Measurements from ENCODE around the gene PCDHGA1. TPM values are rescaled to one million over a fixed set of nuclear protein-coding genes. Genes with fewer than 3 reads are reported as not detected.

Gene PCDHGA1
- polyA plus RNA-seq, 2 of the 4 experiments (the other 2 are of a cell fraction): 0.32 to 0.71 TPM

- ATAC-seq: no peak; a peak in 1 of 6 replicates
- H3K9me3 ChIP-seq: peaks cover 81% of the 10 kb centered on the region
- peak overlapping the region; percentile 42 for H3K4me2 ChIP-seq
- H3K4me3 ChIP-seq: peak overlapping the region; percentile 68
- no peak for DNase-seq (ENCODE audit: low read depth in 1 of 2, low spot score in 1 of 2)
- H3K27ac ChIP-seq: no peak overlapping the region
- TF ChIP-seq RFX5 (IDR thresholded peaks at IDR 0.05) (no peak), CBX8 (IDR thresholded peaks at IDR 0.05) (no peak), ZFP36 (IDR thresholded peaks at IDR 0.05; ENCODE audit: borderline replicate concordance, partially characterized antibody) (no peak), MAFK (IDR thresholded peaks at IDR 0.05; ENCODE audit: partially characterized antibody) (no peak), TP53 (CRISPR knock-in tag; IDR thresholded peaks at IDR 0.05) (no peak), TFCP2L1 (CRISPR knock-in tag; IDR thresholded peaks at IDR 0.05) (no peak), MAZ (IDR thresholded peaks at IDR 0.05; ENCODE audit: borderline replicate concordance, low read depth, low read length) (no peak), KDM1A (IDR thresholded peaks at IDR 0.05; ENCODE audit: low read depth) (no peak), NPAS2 (CRISPR knock-in tag; IDR thresholded peaks at IDR 0.05; ENCODE audit: borderline replicate concordance) (no peak), FOSB (CRISPR knock-in tag; IDR thresholded peaks at IDR 0.05) (no peak), POLR2A (IDR thresholded peaks at IDR 0.05; ENCODE audit: low read length) (no peak), HMGXB4 (CRISPR knock-in tag; IDR thresholded peaks at IDR 0.05; ENCODE audit: borderline replicate concordance) (no peak), E2F6 (IDR thresholded peaks at IDR 0.05; ENCODE audit: borderline replicate concordance, low read depth) (no peak), SMC3 (IDR thresholded peaks at IDR 0.05) (no peak), MYC (IDR thresholded peaks at IDR 0.05; ENCODE audit: borderline replicate concordance, low read length) (no peak), CHD2 (IDR thresholded peaks at IDR 0.05; ENCODE audit: low read length, partially characterized antibody) (no peak), USF2 (IDR thresholded peaks at IDR 0.05) (no peak), PHF8 (IDR thresholded peaks at IDR 0.05; ENCODE audit: borderline replicate concordance, low read depth) (no peak), MAX (IDR thresholded peaks at IDR 0.05) (no peak)
- ChIA-PET CTCF (interaction anchor here (0.5 to 5.1 kb wide), 32 partner anchors 8 to 445 kb away, joined by 3 to 45 read pairs (median 4); partner anchors contain the start of genes DIAPH1, PCDHA12, PCDHB2 and PCDHB6), POLR2A (interaction anchor here (0.6 to 2.4 kb wide), 14 partner anchors 11 to 693 kb away, joined by 3 to 33 read pairs (median 4); partner anchors contain the start of genes DIAPH1, GNPDA1, PCDHB2 and PCDHGA1)
- no peak for FAIRE-seq
- H3K4me1 ChIP-seq: no peaks in the 10 kb centered on the region
- WGBS (ENCODE audit: missing lambda C conversion rate): 60% methylated on average over 5 of the region's 5 CpGs
These were observed 10.6 kb upstream of the PCDHGA1 start for GRCh38 chr5:141319699-141320098.

GRCh38 chr5:141320225-141321169, 9.8 kb upstream of the PCDHGA1 start, which contains the start of gene TAF7:
TSS of gene TAF7 (minus strand) at chr5:141320784. CDS start at chr5:141320044, 740 bp downstream.
- no peaks in the 10 kb centered on the region for H3K4me1 ChIP-seq
- H3K4me3 ChIP-seq: peak within 1 kb of the TSS; percentile 68
- DNase-seq (ENCODE audit: low read depth in 1 of 2, low spot score in 1 of 2) (peak; percentile 75 to 96), FAIRE-seq (no peak), ATAC-seq (peak; percentile 97 to 98)
- WGBS (ENCODE audit: missing lambda C conversion rate): 1% methylated on average over 49 of the region's 67 CpGs
- H3K4me2 ChIP-seq: peak within 1 kb of the TSS; percentile 72
- POLR2A ChIA-PET: interaction anchor here (0.5 to 2.4 kb wide), 24 partner anchors 8 to 692 kb away, joined by 3 to 33 read pairs (median 4); partner anchors contain the start of genes DIAPH1, GNPDA1, PCDHB11 and PCDHB2
- H3K27ac ChIP-seq: peak within 1 kb of the TSS; percentile 84 to 93
- CTCF ChIA-PET: interaction anchor here (0.5 to 5.1 kb wide), 33 partner anchors 9 to 446 kb away, joined by 3 to 45 read pairs (median 4); partner anchors contain the start of genes DIAPH1, PCDHA12, PCDHB2 and PCDHB6
- peaks cover 75% of the 10 kb centered on the region for H3K9me3 ChIP-seq
- peak; percentile 92 for TF ChIP-seq HMGXB4 (CRISPR knock-in tag; IDR thresholded peaks at IDR 0.05; ENCODE audit: borderline replicate concordance)
- no peak for TF ChIP-seq ATOH8 (CRISPR knock-in tag; IDR thresholded peaks at IDR 0.05; ENCODE audit: low read depth)
- TF ChIP-seq EP300 (IDR thresholded peaks at IDR 0.05): no peak
- TF ChIP-seq ELK1 (IDR thresholded peaks at IDR 0.05; ENCODE audit: low read depth, low read length): 0 out of 2 replicates have a peak, but pooled peaks have one; percentile 39
- TF ChIP-seq BCL3 (IDR thresholded peaks at IDR 0.05): peak; percentile 91
- no peak for TF ChIP-seq HES2 (IDR thresholded peaks at IDR 0.05)
